HG02852 (cell line): ENCODE data around the gene PAQR4.
"Not testable (repeated sequence)": the region's sequence is repeated elsewhere in the genome, so short reads cannot be mapped to it uniquely, and the experiment has no call there.

Experiments used
- ATAC-seq: cut with Tn5 transposase; IDR thresholded peaks from one replicate; pipeline ENCODE4 v1.9.1; 2021; ENCODE audit warnings: mild to moderate bottlenecking, moderate library complexity; ENCODE audit not compliant: unreplicated experiment

The PAQR4 gene

DNA sequence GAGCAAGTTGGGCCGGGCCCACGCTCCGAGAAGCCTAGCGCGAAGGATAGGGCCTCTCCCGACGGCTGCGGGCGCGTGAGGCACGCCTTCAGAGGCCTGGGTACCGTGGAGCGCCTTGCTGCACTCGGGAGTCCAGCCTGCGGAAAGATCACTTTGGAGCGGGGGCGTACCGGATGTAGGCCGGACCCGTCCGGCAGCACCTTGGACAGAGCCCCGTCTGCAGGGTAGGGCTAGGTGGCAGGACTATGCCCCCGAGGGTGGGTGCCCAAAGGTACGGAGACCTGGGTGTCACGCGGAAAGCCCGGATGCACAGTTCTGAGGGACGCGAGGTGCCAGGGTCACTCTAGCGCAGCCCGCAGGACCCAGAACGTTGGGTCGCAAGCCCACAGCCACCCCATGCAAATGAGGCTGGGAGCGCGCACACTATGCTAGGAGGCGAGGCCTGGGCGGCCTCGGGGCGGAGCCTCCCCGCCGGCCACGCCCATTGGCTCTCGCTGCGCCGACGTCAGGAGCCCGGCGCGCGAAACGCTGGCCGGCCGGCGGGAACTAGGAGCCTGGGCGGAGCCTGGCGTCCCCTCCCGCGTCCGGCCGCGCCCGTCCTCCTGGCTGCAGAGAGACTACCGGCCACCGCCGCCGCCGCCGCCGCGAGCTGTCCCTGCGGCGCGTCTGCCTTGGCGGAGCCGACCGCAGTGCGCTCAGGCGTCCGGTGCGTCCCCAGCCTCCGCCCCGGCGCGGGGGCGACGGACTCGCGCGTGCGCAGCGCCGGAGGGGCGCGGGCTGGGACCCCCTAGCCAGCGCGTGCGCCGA lies at the start of gene PAQR4:
PAQR4 (plus strand) TSS at position 611 of the 807 bp plus-strand sequence. CDS start 327 bp downstream, outside the sequence.
- peak; percentile 72 for ATAC-seq

DNA sequence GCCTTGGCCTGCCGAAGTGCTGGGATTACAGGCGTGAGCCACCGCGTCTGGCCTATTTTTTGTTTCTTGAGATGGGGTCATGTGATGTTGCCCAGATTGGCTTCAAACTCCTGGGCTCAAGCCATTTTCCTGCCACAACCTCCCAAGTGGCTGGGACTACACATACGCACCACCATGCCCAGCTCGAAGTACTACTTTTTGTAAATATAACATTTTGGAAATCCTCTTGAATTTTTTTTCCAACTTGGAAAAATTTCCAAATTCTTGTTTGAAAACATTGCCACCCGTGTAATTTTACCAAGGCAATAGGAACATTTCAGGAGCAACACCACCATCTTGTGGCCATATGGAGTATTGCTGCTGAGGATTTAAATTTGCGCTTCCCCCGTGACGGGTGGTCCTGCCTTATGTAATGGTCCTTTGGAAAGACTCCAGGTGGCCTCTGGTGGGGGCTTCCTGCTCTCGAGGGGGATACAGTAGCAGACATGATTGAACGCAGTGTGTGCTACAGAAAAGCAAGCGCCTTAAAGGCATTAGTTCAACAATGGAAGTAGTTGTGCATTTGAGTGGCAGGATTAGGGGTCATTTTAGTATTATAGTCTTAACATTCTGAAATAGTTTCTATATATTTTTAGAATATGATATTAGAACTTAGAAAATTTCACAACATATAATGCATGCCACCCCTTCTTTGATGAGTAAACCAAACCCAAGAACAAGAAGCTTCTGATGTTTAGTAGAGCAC lies 49.5 kb upstream of the PAQR4 start:
- no peak for ATAC-seq

DNA sequence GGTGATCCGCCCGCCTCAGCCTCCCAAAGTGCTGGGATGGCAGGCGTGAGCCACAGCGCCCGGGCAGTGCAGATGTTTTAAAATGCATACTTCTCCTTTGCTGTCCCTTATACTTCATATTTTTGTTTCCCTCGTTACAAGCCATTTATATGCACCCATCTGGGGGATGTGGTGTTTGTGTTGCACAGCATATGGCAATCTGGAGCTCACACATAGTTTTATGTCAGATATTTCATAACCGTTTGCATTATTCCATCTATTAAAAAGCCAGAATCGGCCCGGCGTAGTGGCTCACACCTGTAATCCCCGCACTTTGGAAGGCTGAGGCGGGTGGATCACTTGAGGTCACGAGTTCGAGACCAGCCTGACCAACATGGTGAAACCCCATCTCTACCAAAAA lies 45.7 kb upstream of the PAQR4 start:
- no peak for ATAC-seq

DNA sequence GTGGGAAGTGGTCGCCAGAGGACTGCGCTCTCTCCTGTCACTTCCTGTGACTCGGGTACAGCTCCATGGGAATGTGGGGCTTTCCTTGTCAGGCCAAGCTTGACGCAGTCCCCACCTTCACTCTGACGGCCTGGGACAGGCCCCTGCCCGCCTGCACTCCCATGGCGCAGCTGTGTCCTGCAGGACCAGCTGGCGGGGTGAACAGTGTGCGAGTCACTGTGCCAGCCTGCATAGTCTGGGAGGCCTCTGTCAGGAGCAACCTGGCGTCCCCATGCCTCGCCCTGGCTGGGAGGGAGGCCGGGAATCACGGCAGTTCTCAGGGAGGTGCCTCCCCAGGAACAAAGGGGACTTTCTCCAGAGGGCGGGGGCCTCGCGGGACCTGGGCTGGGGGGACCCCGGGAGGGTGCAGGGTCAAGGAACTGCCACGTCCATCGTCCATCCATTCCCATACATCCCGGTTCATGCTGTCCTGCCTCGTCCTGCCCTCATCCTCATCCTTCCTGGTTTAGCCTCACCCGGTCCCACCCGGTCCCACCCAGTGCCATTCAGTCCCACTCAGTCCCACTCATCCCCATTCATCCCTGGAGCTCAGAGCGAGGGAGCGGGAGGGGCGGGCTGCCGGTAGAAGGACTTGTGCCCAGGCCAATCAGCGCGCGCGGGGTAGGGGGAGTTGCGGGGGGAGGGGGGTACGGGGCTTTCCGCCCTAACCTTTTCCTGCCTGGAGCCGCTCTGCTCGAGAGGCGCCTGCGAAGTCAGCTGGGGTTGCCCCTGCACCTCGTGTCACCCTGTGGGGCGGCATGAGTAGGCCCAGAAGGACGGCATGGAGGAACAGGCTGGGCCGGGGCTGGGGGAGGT lies 44.0 kb upstream of the PAQR4 start:
- no peak for ATAC-seq

DNA sequence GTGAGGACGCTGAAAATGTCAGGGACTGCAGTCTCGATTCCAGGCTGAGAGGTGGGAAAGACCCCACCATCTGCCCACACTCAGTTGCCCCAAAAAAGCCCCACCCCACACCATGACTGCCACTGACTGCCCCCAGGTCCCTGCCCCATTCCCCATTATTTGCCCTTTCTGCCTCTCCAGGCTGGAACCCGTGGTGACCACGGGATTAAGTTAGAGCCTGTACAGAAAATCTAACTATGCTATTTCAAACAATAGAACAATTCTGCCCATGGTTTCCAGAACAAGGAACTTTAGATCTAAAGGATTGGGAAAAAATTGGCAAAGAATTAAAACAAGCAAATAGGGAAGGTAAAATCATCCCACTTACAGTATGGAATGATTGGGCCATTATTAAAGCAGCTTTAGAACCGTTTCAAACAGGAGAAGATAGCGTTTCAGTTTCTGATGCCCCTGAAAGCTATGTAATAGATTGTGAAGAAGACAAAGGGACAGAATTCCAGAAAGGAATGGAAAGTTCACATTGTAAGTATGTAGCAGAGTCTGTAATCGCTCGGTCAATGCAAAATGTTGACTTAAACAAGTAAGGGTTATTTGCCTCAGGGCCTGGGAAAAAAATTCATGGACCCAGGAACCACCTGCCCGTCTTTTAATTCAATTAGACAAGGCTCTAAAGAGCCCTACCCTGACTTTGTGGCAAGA lies 43.0 kb upstream of the PAQR4 start:
- no peak for ATAC-seq

DNA sequence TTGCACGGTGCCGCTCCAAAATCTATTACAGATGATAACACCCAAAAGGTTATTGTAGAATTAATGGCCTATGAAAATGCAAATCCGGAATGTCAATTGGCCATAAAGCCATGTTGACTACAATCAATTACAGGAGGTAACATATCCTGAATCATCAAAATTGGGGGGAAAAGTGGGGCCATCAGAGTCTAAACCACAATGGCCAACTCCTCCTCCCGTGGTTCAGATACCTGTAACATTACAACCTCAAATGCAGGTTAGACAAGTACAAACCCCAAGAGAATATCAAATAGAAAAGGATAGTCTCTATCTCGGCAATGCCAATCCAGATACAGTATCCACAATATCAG lies 42.5 kb upstream of the PAQR4 start:
- ATAC-seq, result no peak

DNA sequence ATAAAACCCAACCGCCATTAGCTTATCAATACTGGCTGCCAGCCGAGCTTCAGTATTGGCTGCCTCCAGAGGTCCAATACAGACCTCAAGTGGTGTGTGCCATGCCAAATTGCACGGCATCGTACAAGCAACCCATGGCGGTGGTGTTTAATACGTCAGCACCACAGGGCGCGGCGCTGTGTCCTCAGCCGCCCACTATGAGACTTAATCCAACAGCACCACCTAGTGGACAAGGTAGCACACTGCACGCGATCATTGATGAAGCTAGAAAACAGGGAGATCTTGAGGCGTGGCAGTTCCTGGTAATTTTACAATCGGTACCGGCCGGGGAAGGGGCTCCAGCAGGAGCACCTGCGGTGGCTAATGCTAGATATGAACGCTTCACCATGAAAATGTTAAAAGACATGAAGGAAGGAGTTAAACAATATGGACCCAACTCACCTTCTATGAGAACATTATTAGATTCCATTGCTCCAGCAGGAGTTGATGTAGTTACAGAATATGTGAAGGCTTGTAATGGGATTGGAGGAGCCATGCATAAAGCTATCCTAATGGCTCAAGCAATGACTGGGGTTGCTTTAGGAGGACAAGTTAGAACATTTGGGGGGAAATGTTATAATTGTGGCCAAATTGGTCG lies 42.0 kb upstream of the PAQR4 start:
- ATAC-seq, result peak; percentile 45

DNA sequence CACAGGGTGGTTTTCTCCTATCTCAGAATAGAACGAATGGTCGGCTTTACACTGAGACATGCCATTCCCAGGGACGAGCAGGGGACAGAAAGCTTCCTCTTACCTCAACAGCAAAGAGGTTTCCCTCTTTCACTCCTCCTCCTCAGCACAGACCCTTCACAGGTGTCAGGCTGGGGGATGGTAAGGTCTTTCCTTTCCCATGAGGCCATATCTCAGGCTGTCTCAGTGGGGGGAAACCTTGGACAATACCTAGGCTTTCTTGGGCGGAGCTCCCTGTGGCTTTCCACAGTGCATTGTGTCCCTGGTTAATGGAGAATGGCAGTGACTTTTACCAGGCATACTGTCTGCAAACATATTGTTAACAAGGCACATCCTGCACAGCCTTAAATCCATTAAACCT lies 41.0 kb upstream of the PAQR4 start:
- ATAC-seq, result not testable (repeated sequence)

DNA sequence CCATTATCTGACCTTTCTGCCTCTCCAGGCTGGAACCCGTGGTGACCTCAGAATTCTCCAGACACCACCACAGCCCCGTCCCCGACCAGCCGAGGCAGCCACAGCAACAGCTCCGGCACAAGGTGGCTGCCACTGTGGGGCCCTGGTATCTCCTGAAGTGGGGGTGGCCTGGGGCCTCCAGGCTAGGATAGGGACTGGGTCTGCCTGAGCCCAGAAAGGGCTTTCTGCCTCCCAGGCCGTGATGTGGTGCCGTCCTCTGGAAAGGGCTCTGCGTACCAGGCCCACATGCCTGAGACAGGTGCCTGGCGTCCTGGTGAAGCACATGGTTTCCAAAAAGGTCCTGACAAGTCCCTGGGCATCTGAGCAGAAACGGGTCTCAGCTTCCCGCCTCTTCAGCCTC lies 40.4 kb upstream of the PAQR4 start:
- ATAC-seq, result no peak

DNA sequence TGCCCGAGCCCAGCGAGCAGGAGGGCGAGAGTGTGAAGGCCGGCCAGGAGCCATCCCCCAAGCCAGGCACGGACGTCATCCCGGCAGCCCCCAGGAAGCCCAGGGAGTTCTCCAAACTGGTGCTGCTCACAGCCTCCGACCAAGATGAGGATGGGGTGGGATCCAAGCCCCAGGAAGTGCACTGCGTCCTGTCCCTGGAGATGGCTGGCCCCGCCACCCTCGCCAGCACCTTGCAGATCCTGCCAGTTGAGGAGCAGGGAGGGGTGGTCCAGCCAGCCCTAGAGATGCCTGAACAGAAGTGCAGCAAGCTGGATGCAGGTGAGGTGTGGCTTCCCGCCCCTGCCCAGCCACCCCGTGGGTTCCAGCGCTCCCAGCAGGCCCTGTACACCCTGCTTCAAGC lies 39.5 kb upstream of the PAQR4 start:
- no peak for ATAC-seq

DNA sequence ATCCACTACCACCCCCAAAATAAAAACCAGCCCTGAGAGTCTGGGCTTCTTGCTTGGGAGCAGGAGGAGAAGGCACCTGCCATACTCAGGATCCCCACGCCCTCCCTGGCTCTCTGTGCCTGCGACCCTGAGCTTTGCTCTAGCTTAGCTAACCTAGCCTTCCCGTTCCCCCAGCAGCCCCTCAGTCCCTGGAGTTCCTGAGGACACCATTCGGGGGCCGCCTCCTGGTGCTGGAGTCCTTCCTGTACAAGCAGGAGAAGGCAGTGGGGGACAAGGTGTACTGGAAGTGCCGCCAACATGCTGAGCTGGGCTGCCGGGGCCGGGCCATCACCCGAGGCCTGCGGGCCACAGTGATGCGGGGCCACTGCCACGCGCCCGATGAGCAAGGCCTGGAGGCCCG lies 38.9 kb upstream of the PAQR4 start:
- no peak for ATAC-seq

DNA sequence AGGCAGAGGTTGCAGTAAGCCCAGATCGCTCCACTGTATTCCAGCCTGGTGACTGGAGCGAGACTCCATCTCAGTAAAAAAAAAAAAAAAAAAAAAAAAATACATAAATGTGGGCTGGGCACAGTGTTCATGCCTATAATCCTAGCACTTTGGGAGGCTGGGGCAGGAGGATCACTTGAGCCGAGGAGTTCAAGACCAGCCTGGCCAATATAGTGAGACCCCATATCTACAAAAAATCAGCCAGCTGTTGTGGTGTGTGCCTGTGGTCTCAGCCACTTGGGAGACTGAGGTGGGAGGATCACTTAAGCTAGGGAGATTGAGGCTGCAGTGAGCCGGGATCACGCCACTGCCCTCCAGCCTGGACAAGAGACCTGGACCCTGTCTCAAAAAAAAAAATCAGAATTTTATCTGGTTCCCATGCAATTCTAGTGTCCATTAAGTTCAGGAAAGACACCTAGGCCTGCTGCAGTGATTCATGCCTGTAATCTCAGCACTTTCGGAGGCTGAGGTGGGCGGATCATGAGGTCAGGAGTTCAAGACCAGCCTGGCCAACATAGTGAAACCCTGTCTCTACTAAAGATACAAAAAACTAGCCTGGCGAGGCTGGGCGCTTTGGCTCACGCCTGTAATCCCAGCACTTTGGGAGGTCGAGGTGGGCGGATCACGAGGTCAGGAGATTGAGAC lies 37.8 kb upstream of the PAQR4 start:
- not testable (repeated sequence) for ATAC-seq

DNA sequence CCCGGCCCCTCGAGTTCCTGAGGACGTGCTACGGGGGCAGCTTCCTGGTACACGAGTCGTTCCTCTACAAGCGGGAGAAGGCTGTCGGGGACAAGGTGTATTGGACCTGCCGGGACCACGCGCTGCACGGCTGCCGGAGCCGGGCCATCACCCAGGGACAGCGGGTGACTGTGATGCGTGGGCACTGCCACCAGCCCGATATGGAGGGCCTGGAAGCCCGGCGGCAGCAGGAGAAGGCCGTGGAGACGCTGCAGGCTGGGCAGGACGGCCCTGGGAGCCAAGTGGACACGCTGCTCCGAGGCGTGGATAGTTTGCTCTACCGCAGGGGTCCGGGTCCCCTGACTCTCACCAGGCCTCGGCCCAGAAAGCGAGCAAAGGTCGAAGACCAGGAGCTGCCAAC lies 36.0 kb upstream of the PAQR4 start:
- no peak for ATAC-seq

DNA sequence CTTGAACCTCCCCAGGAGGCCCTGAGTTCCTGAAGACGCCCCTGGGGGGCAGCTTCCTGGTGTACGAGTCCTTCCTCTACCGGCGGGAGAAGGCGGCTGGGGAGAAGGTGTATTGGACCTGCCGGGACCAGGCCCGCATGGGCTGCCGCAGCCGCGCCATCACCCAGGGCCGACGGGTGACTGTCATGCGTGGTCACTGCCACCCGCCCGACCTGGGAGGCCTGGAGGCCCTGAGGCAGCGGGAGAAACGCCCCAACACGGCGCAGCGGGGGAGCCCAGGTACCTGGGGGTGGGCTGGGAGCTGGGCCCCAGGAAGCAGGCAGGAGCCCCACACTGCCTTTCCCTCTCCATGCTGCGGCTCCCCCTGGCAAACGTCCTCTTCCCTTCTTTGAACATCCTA lies 35.4 kb upstream of the PAQR4 start:
- no peak for ATAC-seq

DNA sequence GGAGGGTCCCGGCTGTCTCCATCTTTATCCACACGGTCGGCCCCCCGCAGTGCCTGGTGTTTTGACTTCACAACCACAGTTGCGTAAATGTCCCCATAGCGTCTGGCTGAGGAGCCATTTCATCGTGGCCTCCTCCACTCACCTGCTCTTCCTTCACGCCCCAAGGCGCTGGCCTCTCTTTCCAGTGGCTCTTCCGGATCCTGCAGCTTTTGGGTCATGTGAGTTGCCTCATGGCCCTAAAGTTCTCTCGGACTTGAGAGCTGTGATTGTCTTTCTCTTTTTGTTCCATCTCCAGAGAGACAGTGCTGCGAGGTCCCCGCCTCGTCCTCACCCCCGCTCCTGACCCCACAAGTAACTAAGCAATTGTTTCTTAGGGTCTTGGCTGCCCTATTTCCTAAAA lies 34.7 kb upstream of the PAQR4 start:
- no peak for ATAC-seq

DNA sequence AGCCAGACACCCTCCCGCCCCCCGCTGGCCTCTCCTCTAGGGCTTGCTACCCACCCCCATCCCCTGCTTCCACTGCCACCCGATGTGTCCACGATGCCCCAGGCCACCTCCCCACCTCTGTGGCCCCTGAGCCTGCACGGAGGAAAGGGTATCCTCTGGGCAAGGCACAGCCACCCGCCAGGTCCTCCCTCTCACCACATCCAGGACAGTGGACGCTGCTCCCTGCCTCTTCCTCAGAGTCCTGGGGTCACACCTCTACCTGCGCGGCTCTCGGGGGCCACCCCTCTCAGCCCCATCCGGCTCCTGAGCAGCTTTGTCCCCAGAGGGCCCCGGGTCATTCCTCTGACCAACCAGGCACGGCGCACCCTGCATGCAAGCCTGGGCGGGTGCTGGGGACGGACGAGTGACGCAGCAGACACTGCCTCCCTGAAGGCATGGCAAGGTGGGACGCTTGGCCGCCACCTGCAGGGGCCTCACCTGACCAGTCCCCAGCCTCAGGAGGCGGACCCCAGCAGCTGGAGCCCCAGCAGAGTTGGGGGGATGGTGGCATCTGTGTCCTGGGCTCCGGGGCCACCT lies 32.6 kb upstream of the PAQR4 start:
- ATAC-seq, result no peak

DNA sequence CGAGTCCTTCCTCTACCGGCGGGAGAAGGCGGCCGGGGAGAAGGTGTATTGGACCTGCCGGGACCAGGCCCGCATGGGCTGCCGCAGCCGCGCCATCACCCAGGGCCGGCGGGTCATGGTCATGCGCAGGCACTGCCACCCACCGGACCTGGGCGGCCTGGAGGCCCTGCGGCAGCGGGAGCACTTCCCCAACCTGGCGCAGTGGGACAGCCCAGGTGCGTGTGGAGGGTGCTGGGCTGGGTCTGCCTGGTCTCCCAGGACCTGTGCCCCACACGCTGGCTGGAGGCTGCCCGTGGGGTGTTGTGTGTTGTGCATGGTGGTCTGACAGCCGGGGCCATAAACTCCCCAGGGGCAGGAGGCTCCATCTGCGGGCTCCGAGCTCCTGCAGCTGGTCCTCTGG lies 32.0 kb upstream of the PAQR4 start:
- no peak for ATAC-seq

DNA sequence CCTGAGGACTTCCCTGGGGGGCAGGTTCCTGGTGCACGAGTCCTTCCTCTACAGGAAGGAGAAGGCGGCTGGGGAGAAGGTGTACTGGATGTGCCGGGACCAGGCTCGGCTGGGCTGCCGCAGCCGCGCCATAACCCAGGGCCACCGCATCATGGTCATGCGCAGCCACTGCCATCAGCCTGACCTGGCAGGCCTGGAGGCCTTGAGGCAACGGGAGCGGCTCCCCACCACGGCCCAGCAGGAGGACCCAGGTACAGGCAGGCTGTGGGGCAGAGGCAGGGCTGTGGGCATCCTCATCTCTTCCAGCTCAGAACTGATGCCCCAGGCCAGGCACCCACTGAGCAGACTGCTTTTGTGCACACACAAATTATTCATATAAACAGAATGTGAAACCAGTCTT lies 30.9 kb upstream of the PAQR4 start:
- no peak for ATAC-seq

DNA sequence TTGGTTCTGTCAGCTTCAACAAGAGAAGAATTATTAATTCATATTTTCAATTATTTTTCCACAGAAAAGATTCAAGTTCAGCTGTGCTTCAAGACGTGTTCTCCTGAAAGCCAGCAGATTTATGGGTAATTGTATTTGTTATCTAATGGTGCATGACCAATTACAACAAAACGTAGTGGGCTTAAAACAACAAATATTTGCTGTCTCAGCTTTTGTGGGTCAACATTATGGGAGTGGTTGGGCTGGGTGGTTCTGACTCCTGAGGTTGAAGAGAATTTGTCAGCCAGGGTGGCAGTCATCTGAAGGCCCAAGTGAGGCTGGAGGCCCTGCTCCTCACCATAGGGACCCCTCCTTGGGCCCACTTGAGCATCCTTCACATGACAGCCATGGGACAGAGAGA lies 29.2 kb upstream of the PAQR4 start:
- ATAC-seq, result no peak

DNA sequence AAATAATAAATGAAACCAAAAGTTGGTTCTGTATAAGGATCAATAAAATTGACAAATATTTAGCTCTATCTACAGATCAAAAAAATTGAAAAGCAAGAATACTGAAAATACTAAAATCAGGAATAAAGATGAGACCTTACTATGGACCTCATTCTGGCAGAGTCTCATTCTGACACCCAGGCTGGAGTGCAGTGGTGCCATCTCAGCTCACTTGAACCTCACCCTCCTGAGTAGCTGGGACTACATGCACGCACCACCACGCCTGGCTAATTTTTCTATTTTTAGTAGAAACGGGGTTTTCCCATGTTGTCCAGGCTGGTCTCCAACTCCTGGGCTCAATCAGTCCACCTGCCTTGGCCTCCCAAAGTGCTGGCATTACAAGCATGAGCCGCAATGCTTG lies 27.1 kb upstream of the PAQR4 start:
- ATAC-seq, result no peak
